Measurements from ENCODE around the gene CILP. TPM values are rescaled to one million over a fixed set of nuclear protein-coding genes. Genes with fewer than 3 reads are reported as not detected.

Gene CILP
- total and polyA plus RNA-seq, 2 of the 13 experiments (the other 11 are each of a cell fraction or from before 2014, with no cell fraction given): 0.03 TPM; not detected in 1

DNA sequence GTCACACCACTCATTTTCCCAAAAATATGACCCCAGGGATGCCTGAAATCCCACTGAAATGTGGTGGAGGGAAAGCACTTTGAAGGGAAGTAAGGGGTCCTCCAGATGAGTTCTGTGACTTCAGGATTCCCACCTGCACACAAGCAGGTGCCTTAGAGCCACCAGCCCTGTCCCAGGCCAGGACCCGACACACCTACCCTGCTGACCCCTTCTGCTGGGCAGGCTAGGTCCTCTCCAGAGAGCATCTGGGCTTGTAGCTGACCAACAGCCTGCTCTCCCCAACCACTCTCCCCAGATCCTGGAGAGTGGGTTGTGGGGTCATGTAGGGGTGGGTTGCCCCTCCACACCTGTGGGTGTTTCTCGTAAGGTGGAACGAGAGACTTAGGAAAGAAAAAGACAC, 14.9 kb upstream of the CILP start:
- Histone ChIP-seq H3K4me2 (ENCODE audit: low read depth, low read length) (no peak overlapping the region), H3K9me3 (ENCODE audit: low read length) (no peaks in the 10 kb centered on the region), H2AFZ (ENCODE audit: low read length) (no peak overlapping the region), H3K4me3 (replicated peaks in 1 of 3; ENCODE audit: insufficient read depth in 1 of 3, low read depth in 2 of 3, low read length in 3 of 3) (no peak overlapping the region), H4K20me1 (ENCODE audit: insufficient read depth, low read length) (no peaks in the 10 kb centered on the region), H3K9ac (ENCODE audit: insufficient read depth, low read depth, low read length) (no peak overlapping the region), H3K36me3 (replicated peaks in 1 of 2; ENCODE audit: control insufficient read depth in 1 of 2, insufficient read depth in 2 of 2, low read length in 2 of 2) (no peaks in the 10 kb centered on the region), H3K27ac (ENCODE audit: extremely low read length, insufficient read depth, low read length) (no peak overlapping the region), H3K79me2 (ENCODE audit: insufficient read depth, low read length) (no peaks in the 10 kb centered on the region), H3K4me1 (ENCODE audit: insufficient read depth, low read length) (peaks cover 27% of the 10 kb centered on the region), H3K27me3 (ENCODE audit: control insufficient read depth in 1 of 2, insufficient read depth in 2 of 2, low read length in 2 of 2) (no peaks in the 10 kb centered on the region; a peak in 1 of 5 replicates)
- BruUV-seq (replicated peaks): no TSS peak
- TF ChIP-seq RNF2 (conservative IDR thresholded peaks at IDR 0.05; ENCODE audit: low read depth) (no peak), ZNF225 (CRISPR knock-in tag; IDR thresholded peaks at IDR 0.05) (no peak), ZNF441 (CRISPR knock-in tag; IDR thresholded peaks at IDR 0.05; ENCODE audit: borderline replicate concordance) (no peak), KDM1A (CRISPR knock-in tag; IDR thresholded peaks at IDR 0.05) (no peak), ZNF460 (CRISPR knock-in tag; IDR thresholded peaks at IDR 0.05; ENCODE audit: borderline replicate concordance) (no peak), NCOR1 (IDR thresholded peaks at IDR 0.05; ENCODE audit: borderline replicate concordance, low read length) (no peak), ZBTB21 (CRISPR knock-in tag; IDR thresholded peaks at IDR 0.05) (no peak), ZNF652 (CRISPR knock-in tag; IDR thresholded peaks at IDR 0.05; ENCODE audit: borderline replicate concordance, low read depth) (no peak), ZNF747 (CRISPR knock-in tag; IDR thresholded peaks at IDR 0.05; ENCODE audit: borderline replicate concordance) (no peak), HHEX (CRISPR knock-in tag; IDR thresholded peaks at IDR 0.05) (no peak), TEAD2 (CRISPR knock-in tag; IDR thresholded peaks at IDR 0.05) (no peak), MTA3 (CRISPR knock-in tag; IDR thresholded peaks at IDR 0.05) (no peak)
- TF ChIP-seq, protein P1, sequence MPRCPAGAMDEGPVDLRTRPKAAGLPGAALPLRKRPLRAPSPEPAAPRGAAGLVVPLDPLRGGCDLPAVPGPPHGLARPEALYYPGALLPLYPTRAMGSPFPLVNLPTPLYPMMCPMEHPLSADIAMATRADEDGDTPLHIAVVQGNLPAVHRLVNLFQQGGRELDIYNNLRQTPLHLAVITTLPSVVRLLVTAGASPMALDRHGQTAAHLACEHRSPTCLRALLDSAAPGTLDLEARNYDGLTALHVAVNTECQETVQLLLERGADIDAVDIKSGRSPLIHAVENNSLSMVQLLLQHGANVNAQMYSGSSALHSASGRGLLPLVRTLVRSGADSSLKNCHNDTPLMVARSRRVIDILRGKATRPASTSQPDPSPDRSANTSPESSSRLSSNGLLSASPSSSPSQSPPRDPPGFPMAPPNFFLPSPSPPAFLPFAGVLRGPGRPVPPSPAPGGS (CRISPR knock-in tag; IDR thresholded peaks at IDR 0.05): no peak
- TF ChIP-seq, protein P2, sequence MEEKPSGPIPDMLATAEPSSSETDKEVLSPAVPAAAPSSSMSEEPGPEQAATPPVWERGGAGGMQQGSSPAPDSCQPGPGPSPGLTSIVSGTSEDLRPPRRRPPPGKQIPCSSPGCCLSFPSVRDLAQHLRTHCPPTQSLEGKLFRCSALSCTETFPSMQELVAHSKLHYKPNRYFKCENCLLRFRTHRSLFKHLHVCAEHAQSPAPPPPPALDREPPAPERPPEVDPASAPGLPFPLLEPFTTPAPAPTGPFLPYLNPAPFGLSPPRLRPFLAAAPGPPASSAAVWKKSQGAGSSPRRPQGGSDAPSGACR (CRISPR knock-in tag; IDR thresholded peaks at IDR 0.05): no peak
- ChIA-PET CTCF (ENCODE audit: low intra/inter-chr PET ratio, low total read pairs) (no interaction called here), POLR2A (no interaction called here)
- intact Hi-C loops (cut with micrococcal nuclease; ENCODE audit: unreplicated experiment): no loop called here
- WGBS (ENCODE audit: low lambda C conversion rate): 83% methylated on average over 3 of the region's 3 CpGs
- DNase-seq (ENCODE audit: low spot score) (no peak), ATAC-seq (peak; percentile 62), FAIRE-seq (no peak)
- in situ Hi-C loops (cut with HindIII; ENCODE audit: extremely low pct_ligation_motif_present, low pct_unique_long_range_greater_than_20kb): no loop called here
